ENCODE results near the gene SNAPC5. TPM values are rescaled to one million over a fixed set of nuclear protein-coding genes. Genes with fewer than 3 reads are reported as not detected.
"Not testable (repeated sequence)": the region's sequence is repeated elsewhere in the genome, so short reads cannot be mapped to it uniquely, and the experiment has no call there.

The SNAPC5 gene
- total and polyA plus RNA-seq, 2 of the 4 experiments (the other 2 are of a cell fraction) = 25.9 to 26.3 TPM

DNA sequence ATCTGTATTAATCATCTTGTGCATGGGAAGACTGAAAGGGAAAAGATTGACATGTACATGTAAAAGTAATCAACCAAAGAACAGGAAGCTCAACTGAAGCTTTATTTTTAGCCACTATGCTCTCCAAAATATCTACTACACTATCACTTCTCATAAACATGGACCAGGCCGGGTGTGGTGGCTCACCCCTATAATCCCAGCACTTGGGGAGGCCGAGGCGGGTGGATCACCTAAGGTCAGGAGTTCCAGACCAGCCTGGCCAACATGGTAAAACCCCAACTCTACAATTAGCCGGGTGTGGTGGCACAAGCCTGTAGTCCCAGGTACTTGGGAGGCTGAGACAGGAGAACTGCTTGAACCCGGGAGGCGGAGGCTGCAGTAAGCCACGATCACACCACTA lies 2.8 kb upstream of the SNAPC5 start:
- H4K5ac ChIP-seq (ENCODE audit: low read depth, low read length); H3K18ac ChIP-seq (ENCODE audit: low read depth, low read length); BruUV-seq (replicated peaks); H3K9ac ChIP-seq (ENCODE audit: low read depth, low read length); H3K4ac ChIP-seq (ENCODE audit: low read depth, low read length); POLR2A ChIA-PET (ENCODE audit: unreplicated experiment); H2AFZ ChIP-seq (replicated peaks; ENCODE audit: low read length, poor library complexity); H3K23ac ChIP-seq (ENCODE audit: low read depth, low read length); H2BK5ac ChIP-seq (ENCODE audit: low read depth, low read length, poor library complexity, severe bottlenecking); H3K4me1 ChIP-seq (ENCODE audit: control insufficient read depth, insufficient read depth, low read length); H3K14ac ChIP-seq (replicated peaks; ENCODE audit: low read depth, low read length); H2AK9ac ChIP-seq (replicated peaks; ENCODE audit: low read depth, low read length, poor library complexity); H3K4me2 ChIP-seq (ENCODE audit: low read depth, low read length); H3K27me3 ChIP-seq (ENCODE audit: control insufficient read depth, insufficient read depth, low read length); H3K56ac ChIP-seq (ENCODE audit: extremely low read depth, insufficient read depth, low read length); in situ Hi-C loops (cut with MboI; ENCODE audit: low sequenced_read_pairs); DNase-seq; H2BK20ac ChIP-seq (ENCODE audit: low read depth, low read length); dilution Hi-C loops (cut with HindIII; ENCODE audit: low sequenced_read_pairs, unreplicated experiment); H2AK5ac ChIP-seq (ENCODE audit: low read depth, low read length); H3K9me3 ChIP-seq (ENCODE audit: control insufficient read depth, insufficient read depth, low read length); ATAC-seq (ENCODE audit: low read depth); H3K27ac ChIP-seq (ENCODE audit: insufficient read depth, low read length); H2BK15ac ChIP-seq (ENCODE audit: low read depth, low read length); H3K4me3 ChIP-seq (ENCODE audit: insufficient read depth, low read depth, low read length); H3K9me1 ChIP-seq (ENCODE audit: insufficient read depth, low read length); H4K91ac ChIP-seq (ENCODE audit: insufficient read depth, low read depth, low read length); H2BK120ac ChIP-seq (ENCODE audit: low read depth, low read length); CTCF ChIA-PET; H4K8ac ChIP-seq (ENCODE audit: low read depth in 2 of 2, low read length in 2 of 2): not testable (repeated sequence)
- Histone ChIP-seq H4K20me1 (ENCODE audit: insufficient read depth, low read length) (peaks cover 61% of the 10 kb centered on the region), H3K36me3 (ENCODE audit: control insufficient read depth, insufficient read depth, low read length) (peaks cover 35% of the 10 kb centered on the region), H3K79me1 (ENCODE audit: low read depth in 1 of 2, low read length in 2 of 2) (peaks cover 14 to 24% of the 10 kb centered on the region in 2 experiments)
- WGBS, 2 experiments (ENCODE audit: extremely low coverage in 2 of 2, insufficient read length in 1 of 2) = no CpG with 5 or more reads among the region's 7 CpGs
- intact Hi-C loops (cut with micrococcal nuclease) = loop anchor here (5.0 to 10.0 kb wide), 2 partner anchors 204 to 547 kb away; partner anchors contain the start of gene SMAD6

Data from IMR-90 (cell line).